GM12892 (cell line): ENCODE data around the gene AP4B1.

Experiments
- POLR2A ChIP-seq: IDR thresholded peaks from 2 replicates; pipeline ENCODE4 v1.6.1; 2011; ENCODE audit warnings: low read depth, low read length, control low read depth
- POLR2AphosphoS5 ChIP-seq: IDR thresholded peaks from 2 replicates; pipeline ENCODE4 v1.6.1; 2011; ENCODE audit warnings: low read depth, low read length, control low read depth
- TAF1 ChIP-seq: IDR thresholded peaks from 2 replicates; pipeline ENCODE4 v1.6.1; 2011; ENCODE audit warnings: low read depth, mild to moderate bottlenecking, control low read depth, low read length, borderline replicate concordance

DNA sequence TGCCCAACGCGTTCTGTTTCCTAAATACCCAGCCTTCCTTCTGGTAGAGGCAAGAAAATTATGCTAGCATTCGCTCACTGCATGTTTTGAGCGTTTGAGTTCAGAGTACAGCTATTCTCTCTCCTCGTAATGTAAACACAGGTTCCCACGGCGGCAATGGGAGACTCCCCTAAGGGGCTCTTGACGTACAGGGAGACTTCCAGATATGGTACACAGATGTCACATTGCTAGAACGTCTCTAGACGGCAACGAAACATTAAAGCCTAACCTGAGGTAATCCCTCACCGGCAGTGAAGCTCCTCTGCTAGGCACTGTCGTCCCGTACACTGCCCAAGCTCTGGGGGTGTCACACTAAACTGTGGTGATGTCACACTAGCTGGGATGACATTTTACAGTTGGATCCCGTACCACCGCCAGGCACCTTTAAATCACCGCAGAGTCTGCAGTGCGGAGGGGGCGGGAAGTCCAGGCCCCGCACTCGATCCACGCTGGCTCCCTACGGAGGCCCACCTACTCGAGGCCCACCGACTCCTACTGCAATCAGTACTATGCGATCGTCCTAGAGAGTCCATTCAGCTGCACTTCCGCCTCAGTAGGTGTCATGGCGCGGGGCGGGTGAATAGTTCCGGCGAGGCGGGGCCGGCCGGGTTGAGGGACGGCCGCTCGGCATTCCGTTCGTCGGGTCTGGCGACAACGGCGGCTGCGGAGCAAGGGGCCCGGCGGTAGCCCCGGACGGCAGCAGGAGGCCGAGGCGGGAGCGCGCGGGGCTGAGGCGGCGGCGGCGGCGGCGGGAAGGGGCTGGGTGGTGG is 24.5 kb upstream of the AP4B1 start, which contains the start of gene HIPK1:
- TF ChIP-seq POLR2AphosphoS5 (peak; percentile 80), POLR2A (peak; percentile 79), TAF1 (peak; percentile 59; the same call in 1 of the 2 replicates)
